Breast epithelium (tissue), 4 donors: Measurements from ENCODE around the gene TSPAN32. TPM values are rescaled to one million over a fixed set of nuclear protein-coding genes. Genes with fewer than 3 reads are reported as not detected.
A peak's percentile ranks its signal among the peaks of the same experiment; 100 is the strongest.

Experiments used
- DNase-seq, 2 donors: peaks; one replicate each; pipeline ENCODE4 v3.0.0-alpha.2; 2019; ENCODE audit warnings: low spot score in 2 of 2
- H3K27ac ChIP-seq, 2 donors: fragments of 200-600 bp; sonication (generic) in 1 of 2; one replicate each; pipeline ENCODE4 v1.5.1; 2016 to 2019; ENCODE audit warnings: mild to moderate bottlenecking in 1 of 2
- H3K27me3 ChIP-seq, 2 donors: fragments of 200-600 bp; sonication (generic) in 1 of 2; one replicate each; pipeline versions ENCODE4 v1.5.1 to v1.6.0; 2017 to 2019; ENCODE audit warnings: control low read depth in 1 of 2, mild to moderate bottlenecking in 1 of 2
- H3K36me3 ChIP-seq: fragments of 200-600 bp; one replicate; pipeline ENCODE4 v1.5.1; 2019
- H3K4me1 ChIP-seq, 2 donors: fragments of 200-600 bp; sonication (generic); one replicate each; pipeline ENCODE4 v1.5.1; 2016 to 2019; ENCODE audit warnings: control low read depth in 1 of 2
- H3K4me3 ChIP-seq, 3 donors: fragments of 200-600 bp; sonication (generic); 1 replicate in 2 of 3; 2 replicates in 1 of 3; pipeline ENCODE4 v1.5.1; 2016 to 2019; ENCODE audit warnings: mild to moderate bottlenecking in 3 of 3, moderate library complexity in 2 of 3
- H3K9me3 ChIP-seq, 2 donors: fragments of 200-600 bp; sonication (generic) in 1 of 2; one replicate each; pipeline ENCODE4 v1.5.1; 2016 to 2019; ENCODE audit warnings: control low read depth in 1 of 2
- CTCF ChIP-seq, 3 donors: fragments of 450-650 bp; IDR thresholded peaks; one replicate each; pipeline ENCODE4 v1.5.1; 2016 to 2017; ENCODE audit warnings: antibody characterized with exemption in 3 of 3, mild to moderate bottlenecking in 3 of 3, moderate library complexity in 3 of 3
- POLR2A ChIP-seq: fragments of 450-650 bp; IDR thresholded peaks from one replicate; pipeline ENCODE4 v1.6.1; 2016; ENCODE audit warnings: antibody characterized with exemption, mild to moderate bottlenecking, moderate library complexity
- POLR2AphosphoS5 ChIP-seq, 3 donors: sonication (generic); formaldehyde crosslinking; IDR thresholded peaks; one replicate each; pipeline ENCODE4 v1.6.1; 2017; ENCODE audit warnings: antibody characterized with exemption in 3 of 3
- intact Hi-C: fragments of 100-400 bp; cut with DNase I; formaldehyde crosslinking; loops from one replicate; pipeline ENCODE4 v1.15.1; 2023; ENCODE audit warnings: low total_unique reads
- total RNA-seq, 3 donors: library from RNA; depleted of rRNA; stranded (reverse); fragments of >200 nt; gene quantifications; one replicate each; pipeline ENCODE4 v1.1.0, GENCODE V29; 2016

Gene TSPAN32
- total RNA-seq, 3 donors from 2014 or later = 0.33 to 2.4 (median 1.0) TPM

- H3K9me3 ChIP-seq = no peaks in the 10 kb centered on the region
- peaks cover 10 to 12% of the 10 kb centered on the region in 2 donors for H3K27me3 ChIP-seq
- DNase-seq = peak; percentile 10 to 52
- intact Hi-C loops = no loop called here
- no peak for TF ChIP-seq POLR2A
- TF ChIP-seq POLR2AphosphoS5 (IDR thresholded peaks at IDR 0.05) = no peak
- TF ChIP-seq CTCF (IDR thresholded peaks at IDR 0.05) = no peak
- no peaks in the 10 kb centered on the region for H3K36me3 ChIP-seq
- peak overlapping the region in 2 of 3 donors; percentile 64 to 92 for H3K4me3 ChIP-seq
- no peak overlapping the region for H3K27ac ChIP-seq
- H3K4me1 ChIP-seq = peaks cover 6 to 14% of the 10 kb centered on the region in 2 donors
Measured at GRCh38 chr11:2271327-2272227, 30.2 kb upstream of the TSPAN32 start.

- no peak for TF ChIP-seq CTCF (IDR thresholded peaks at IDR 0.05)
- no peak for TF ChIP-seq POLR2A
- peaks cover 6 to 14% of the 10 kb centered on the region in 2 donors for H3K4me1 ChIP-seq
- peak; percentile 15 to 30 for DNase-seq
- no peak overlapping the region for H3K4me3 ChIP-seq
- H3K36me3 ChIP-seq = no peaks in the 10 kb centered on the region
- H3K27ac ChIP-seq = no peak overlapping the region
- H3K27me3 ChIP-seq = peaks cover 10 to 12% of the 10 kb centered on the region in 2 donors
- intact Hi-C loops = no loop called here
- H3K9me3 ChIP-seq = no peaks in the 10 kb centered on the region
Measured at GRCh38 chr11:2272228-2272945, 29.4 kb upstream of the TSPAN32 start.

GRCh38 chr11:2272946-2273280 lies 28.9 kb upstream of the TSPAN32 start:
- Histone ChIP-seq H3K4me3 (no peak overlapping the region), H3K4me1 (peaks cover 6 to 14% of the 10 kb centered on the region in 2 donors), H3K36me3 (no peaks in the 10 kb centered on the region), H3K27me3 (peaks cover 10 to 12% of the 10 kb centered on the region in 2 donors), H3K9me3 (no peaks in the 10 kb centered on the region), H3K27ac (no peak overlapping the region)
- peak in 1 of 2 donors; percentile 8 for DNase-seq
- TF ChIP-seq CTCF (IDR thresholded peaks at IDR 0.05) (no peak), POLR2AphosphoS5 (IDR thresholded peaks at IDR 0.05) (no peak), POLR2A (no peak)
- intact Hi-C loops = no loop called here

GRCh38 chr11:2273311-2273710 lies 28.5 kb upstream of the TSPAN32 start:
- peak in 1 of 2 donors; percentile 14 for DNase-seq

More at GRCh38 chr11:2273311-2273710, 28.5 kb upstream of the TSPAN32 start:
- Histone ChIP-seq H3K4me1 (peaks cover 6 to 14% of the 10 kb centered on the region in 2 donors), H3K36me3 (no peaks in the 10 kb centered on the region), H3K27me3 (peaks cover 10 to 12% of the 10 kb centered on the region in 2 donors), H3K27ac (peak overlapping the region; percentile 3 to 38), H3K4me3 (no peak overlapping the region), H3K9me3 (no peaks in the 10 kb centered on the region)
- intact Hi-C loops = no loop called here
- TF ChIP-seq POLR2A (no peak), CTCF (IDR thresholded peaks at IDR 0.05) (no peak), POLR2AphosphoS5 (IDR thresholded peaks at IDR 0.05) (no peak)
